NB4 (cell line): Measurements from ENCODE around the gene FAM3C.

Experiments
- POLR2A ChIP-seq: IDR thresholded peaks from 2 replicates; pipeline ENCODE4 v1.6.1; 2011; ENCODE audit warnings: mild to moderate bottlenecking; ENCODE audit not compliant: insufficient read length; ENCODE audit errors: extremely low read depth
- TF ChIP-seq, protein P1 (sequence below): IDR thresholded peaks from one replicate; pipeline ENCODE4 v1.5.1; 2012; ENCODE audit warnings: low read depth, low read length
- TF ChIP-seq, protein P2 (sequence below): IDR thresholded peaks from 2 replicates; pipeline ENCODE4 v1.6.1; 2011; ENCODE audit warnings: low read depth, low read length

DNA sequence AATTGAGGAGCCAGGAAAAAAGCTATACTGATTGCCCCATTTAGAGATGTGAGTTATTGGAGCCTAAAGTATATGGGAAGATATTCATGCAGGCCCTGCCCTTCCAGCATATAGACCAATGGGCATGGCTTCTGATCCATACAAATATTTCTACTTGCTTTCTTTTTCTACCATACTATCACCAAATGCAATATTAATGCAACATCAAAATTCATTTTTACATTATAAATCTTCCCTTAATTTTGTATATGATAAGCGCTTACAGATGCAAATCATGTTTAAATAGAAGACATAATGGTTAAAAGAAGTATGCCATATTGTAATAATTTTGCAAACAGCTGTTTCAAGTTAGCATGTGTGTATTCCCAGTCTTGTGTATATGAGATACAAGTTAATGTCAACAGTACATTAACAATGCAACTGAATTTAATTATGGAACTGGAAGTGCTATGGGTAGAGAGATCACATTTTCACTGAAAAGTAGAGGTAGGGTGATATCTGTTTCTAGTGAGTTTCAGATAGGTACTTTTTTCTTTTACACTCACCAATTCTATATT lies 91.9 kb downstream of the FAM3C start:
- TF ChIP-seq, protein P1, sequence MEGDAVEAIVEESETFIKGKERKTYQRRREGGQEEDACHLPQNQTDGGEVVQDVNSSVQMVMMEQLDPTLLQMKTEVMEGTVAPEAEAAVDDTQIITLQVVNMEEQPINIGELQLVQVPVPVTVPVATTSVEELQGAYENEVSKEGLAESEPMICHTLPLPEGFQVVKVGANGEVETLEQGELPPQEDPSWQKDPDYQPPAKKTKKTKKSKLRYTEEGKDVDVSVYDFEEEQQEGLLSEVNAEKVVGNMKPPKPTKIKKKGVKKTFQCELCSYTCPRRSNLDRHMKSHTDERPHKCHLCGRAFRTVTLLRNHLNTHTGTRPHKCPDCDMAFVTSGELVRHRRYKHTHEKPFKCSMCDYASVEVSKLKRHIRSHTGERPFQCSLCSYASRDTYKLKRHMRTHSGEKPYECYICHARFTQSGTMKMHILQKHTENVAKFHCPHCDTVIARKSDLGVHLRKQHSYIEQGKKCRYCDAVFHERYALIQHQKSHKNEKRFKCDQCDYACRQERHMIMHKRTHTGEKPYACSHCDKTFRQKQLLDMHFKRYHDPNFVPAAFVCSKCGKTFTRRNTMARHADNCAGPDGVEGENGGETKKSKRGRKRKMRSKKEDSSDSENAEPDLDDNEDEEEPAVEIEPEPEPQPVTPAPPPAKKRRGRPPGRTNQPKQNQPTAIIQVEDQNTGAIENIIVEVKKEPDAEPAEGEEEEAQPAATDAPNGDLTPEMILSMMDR, result no peak
- no peak for TF ChIP-seq POLR2A
- TF ChIP-seq, protein P2, sequence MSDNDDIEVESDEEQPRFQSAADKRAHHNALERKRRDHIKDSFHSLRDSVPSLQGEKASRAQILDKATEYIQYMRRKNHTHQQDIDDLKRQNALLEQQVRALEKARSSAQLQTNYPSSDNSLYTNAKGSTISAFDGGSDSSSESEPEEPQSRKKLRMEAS, result no peak
